Stimulated activated CD4-positive, alpha-beta T cell treated with anti-CD3 and anti-CD28 coated beads, TNF-alpha, amount 100 ng/mL, for 4 hours (primary cell): ENCODE measurements around the gene PIP4P1.

Experiments used
- DNase-seq, 3 experiments: peaks; one replicate each; pipeline ENCODE4 v3.0.0-alpha.2; 2020; ENCODE audit warnings: low read depth in 3 of 3

Gene PIP4P1

GRCh38 chr14:20409226-20409625 lies 52.0 kb downstream of the PIP4P1 start:
- no peak for DNase-seq
